H9 (cell line): Measurements from ENCODE around the gene SPTBN4. TPM values are rescaled to one million over a fixed set of nuclear protein-coding genes. Genes with fewer than 3 reads are reported as not detected.

Source experiments
- DNase-seq: peaks from one replicate; pipeline ENCODE4 v3.0.0-alpha.2; 2017
- H2AFZ ChIP-seq: one replicate; pipeline ENCODE4 v1.6.1; 2013; ENCODE audit warnings: mild to moderate bottlenecking, low read length, control low read depth, moderate library complexity
- H2AK5ac ChIP-seq: 2 replicates; pipeline ENCODE4 v1.6.1; 2013; ENCODE audit warnings: low read length, control low read depth, mixed read lengths; ENCODE audit not compliant: insufficient read length
- H2BK120ac ChIP-seq: one replicate; pipeline ENCODE4 v1.6.1; 2013; ENCODE audit warnings: low read depth, mild to moderate bottlenecking, low read length, control low read depth, inconsistent platforms; ENCODE audit not compliant: poor library complexity, severe bottlenecking
- H2BK12ac ChIP-seq: 2 replicates; pipeline ENCODE4 v1.6.1; 2013; ENCODE audit warnings: low read length, control low read depth, mixed read lengths, low read depth; ENCODE audit not compliant: insufficient read length
- H2BK15ac ChIP-seq: 2 replicates; pipeline ENCODE4 v1.6.1; 2013; ENCODE audit warnings: low read depth, low read length, control low read depth
- H2BK20ac ChIP-seq: one replicate; pipeline ENCODE4 v1.6.1; 2013; ENCODE audit warnings: low read depth, mild to moderate bottlenecking, low read length, control low read depth, inconsistent platforms; ENCODE audit not compliant: poor library complexity, severe bottlenecking
- H2BK5ac ChIP-seq: 2 replicates; pipeline ENCODE4 v1.6.1; 2013; ENCODE audit warnings: low read length, control low read depth, mixed read lengths; ENCODE audit not compliant: insufficient read length
- H3K14ac ChIP-seq: 2 replicates; pipeline ENCODE4 v1.6.1; 2013; ENCODE audit warnings: low read length, control low read depth; ENCODE audit not compliant: insufficient read depth
- H3K18ac ChIP-seq: 2 replicates; pipeline ENCODE4 v1.6.1; 2013; ENCODE audit warnings: low read depth, mild to moderate bottlenecking, mixed read lengths, low read length, control low read depth; ENCODE audit not compliant: insufficient read length
- H3K23ac ChIP-seq: 2 replicates; pipeline ENCODE4 v1.6.1; 2013; ENCODE audit warnings: low read length, control low read depth, mixed read lengths, low read depth; ENCODE audit not compliant: insufficient read length
- H3K23me2 ChIP-seq: 2 replicates; pipeline ENCODE4 v1.6.1; 2013; ENCODE audit warnings: low read depth, mild to moderate bottlenecking, mixed read lengths, low read length, control low read depth; ENCODE audit not compliant: insufficient read length, poor library complexity, severe bottlenecking
- H3K27ac ChIP-seq: 2 replicates; pipeline ENCODE4 v1.5.1; 2013; ENCODE audit warnings: low read length, control low read depth, mixed read lengths, low read depth; ENCODE audit not compliant: insufficient read length
- H3K27me3 ChIP-seq: 2 replicates; pipeline ENCODE4 v1.6.1; 2013; ENCODE audit warnings: low read length, control low read depth, inconsistent platforms; ENCODE audit not compliant: insufficient read depth
- H3K4ac ChIP-seq: 2 replicates; pipeline ENCODE4 v1.6.1; 2013; ENCODE audit warnings: low read depth, mild to moderate bottlenecking, control low read depth, inconsistent platforms, low read length, moderate library complexity
- H3K4me1 ChIP-seq: 2 replicates; pipeline ENCODE4 v1.6.1; 2013; ENCODE audit warnings: low read length, control low read depth, inconsistent platforms; ENCODE audit not compliant: insufficient read depth
- H3K4me2 ChIP-seq: 2 replicates; pipeline ENCODE4 v1.6.1; 2013; ENCODE audit warnings: low read length, control low read depth, mixed read lengths; ENCODE audit not compliant: insufficient read length, insufficient read depth
- H3K56ac ChIP-seq: 2 replicates; pipeline ENCODE4 v1.6.1; 2013; ENCODE audit warnings: low read depth, mild to moderate bottlenecking, mixed read lengths, low read length, control low read depth; ENCODE audit not compliant: insufficient read length
- H3K79me1 ChIP-seq: 2 replicates; pipeline ENCODE4 v1.6.1; 2013; ENCODE audit warnings: low read depth, mild to moderate bottlenecking, moderate library complexity, low read length, control low read depth, inconsistent platforms; ENCODE audit not compliant: insufficient read depth, poor library complexity, severe bottlenecking
- H3K79me2 ChIP-seq: 2 replicates; pipeline ENCODE4 v1.6.1; 2013; ENCODE audit warnings: low read length, control low read depth, inconsistent platforms; ENCODE audit not compliant: insufficient read depth
- H3K9ac ChIP-seq: 2 replicates; pipeline ENCODE4 v1.6.1; 2013; ENCODE audit warnings: low read length, control low read depth, mixed read lengths; ENCODE audit not compliant: insufficient read length; ENCODE audit errors: extremely low read depth
- H3K9me3 ChIP-seq: one replicate; pipeline ENCODE4 v1.6.1; 2013; ENCODE audit warnings: low read depth, low read length, inconsistent platforms; ENCODE audit not compliant: control insufficient read depth
- H3T11ph ChIP-seq: one replicate; pipeline ENCODE4 v1.6.1; 2013; ENCODE audit warnings: mild to moderate bottlenecking, low read length, control low read depth, inconsistent platforms
- H4K20me1 ChIP-seq: one replicate; pipeline ENCODE4 v1.6.1; 2013; ENCODE audit not compliant: control insufficient read depth, insufficient read length, insufficient read depth
- H4K5ac ChIP-seq: 2 replicates; pipeline ENCODE4 v1.6.1; 2013; ENCODE audit warnings: low read depth, mild to moderate bottlenecking, mixed read lengths, low read length, control low read depth; ENCODE audit not compliant: insufficient read length
- H4K8ac ChIP-seq: replicated peaks from 2 replicates; pipeline ENCODE4 v1.6.1; 2013; ENCODE audit warnings: low read length, control low read depth, mixed read lengths, low read depth; ENCODE audit not compliant: insufficient read length
- H4K91ac ChIP-seq: 2 replicates; pipeline ENCODE4 v1.6.1; 2013; ENCODE audit warnings: low read depth, mild to moderate bottlenecking, moderate library complexity, mixed read lengths, low read length, control low read depth; ENCODE audit not compliant: insufficient read length
- H3K27ac Mint-ChIP-seq, 3 experiments: 2 replicates in 2 of 3; 3 replicates in 1 of 3; pipeline ENCODE4 v1.8.0; 2020 to 2021; ENCODE audit warnings: mixed read lengths in 3 of 3, mild to moderate bottlenecking in 1 of 3, moderate library complexity in 1 of 3
- H3K27me3 Mint-ChIP-seq: 2 replicates; pipeline ENCODE4 v1.8.0; 2021; ENCODE audit warnings: low read depth, mild to moderate bottlenecking, moderate library complexity, mixed read lengths
- H3K36me3 Mint-ChIP-seq, 3 experiments: 2 replicates in 2 of 3; 3 replicates in 1 of 3; pipeline ENCODE4 v1.8.0; 2020 to 2021; ENCODE audit warnings: low read depth in 3 of 3, mixed read lengths in 3 of 3; ENCODE audit not compliant: insufficient read depth in 1 of 3
- H3K4me1 Mint-ChIP-seq, 2 experiments: 2 replicates each; pipeline ENCODE4 v1.8.0; 2020; ENCODE audit warnings: mixed read lengths in 2 of 2
- H3K4me3 Mint-ChIP-seq, 2 experiments: 2 replicates in 1 of 2; 3 replicates in 1 of 2; pipeline ENCODE4 v1.8.0; 2020 to 2021; ENCODE audit warnings: mild to moderate bottlenecking in 2 of 2, mixed read lengths in 2 of 2, moderate library complexity in 1 of 2
- H3K9me3 Mint-ChIP-seq, 2 experiments: 2 replicates in 1 of 2; 3 replicates in 1 of 2; pipeline ENCODE4 v1.8.0; 2020; ENCODE audit warnings: mild to moderate bottlenecking in 2 of 2, mixed read lengths in 2 of 2, moderate library complexity in 1 of 2
- WGBS: extraction: QIAGEN DNeasy Blood & Tissue Kit; methylation state at CpG from one replicate; pipeline ENCODE4 v1.1.7; 2013; ENCODE audit warnings: missing lambda C conversion rate, low lambda C conversion rate, mixed read lengths; ENCODE audit not compliant: insufficient read length; ENCODE audit errors: extremely low coverage; 5-methylcytosine and 5-hydroxymethylcytosine counted together
- total RNA-seq: library from RNA; stranded (reverse); gene quantifications from 2 replicates; pipeline ENCODE4 v1.2.1, GENCODE V29; 2021
- TF ChIP-seq, protein P1 (sequence below): fragments of 200-600 bp; sonication (generic); conservative IDR thresholded peaks from 3 replicates; pipeline ENCODE4 v1.8.0; 2021; ENCODE audit warnings: antibody characterized with exemption, mild to moderate bottlenecking

The SPTBN4 gene
- total RNA-seq, 1 experiment from 2014 or later: 2.9 TPM

DNA sequence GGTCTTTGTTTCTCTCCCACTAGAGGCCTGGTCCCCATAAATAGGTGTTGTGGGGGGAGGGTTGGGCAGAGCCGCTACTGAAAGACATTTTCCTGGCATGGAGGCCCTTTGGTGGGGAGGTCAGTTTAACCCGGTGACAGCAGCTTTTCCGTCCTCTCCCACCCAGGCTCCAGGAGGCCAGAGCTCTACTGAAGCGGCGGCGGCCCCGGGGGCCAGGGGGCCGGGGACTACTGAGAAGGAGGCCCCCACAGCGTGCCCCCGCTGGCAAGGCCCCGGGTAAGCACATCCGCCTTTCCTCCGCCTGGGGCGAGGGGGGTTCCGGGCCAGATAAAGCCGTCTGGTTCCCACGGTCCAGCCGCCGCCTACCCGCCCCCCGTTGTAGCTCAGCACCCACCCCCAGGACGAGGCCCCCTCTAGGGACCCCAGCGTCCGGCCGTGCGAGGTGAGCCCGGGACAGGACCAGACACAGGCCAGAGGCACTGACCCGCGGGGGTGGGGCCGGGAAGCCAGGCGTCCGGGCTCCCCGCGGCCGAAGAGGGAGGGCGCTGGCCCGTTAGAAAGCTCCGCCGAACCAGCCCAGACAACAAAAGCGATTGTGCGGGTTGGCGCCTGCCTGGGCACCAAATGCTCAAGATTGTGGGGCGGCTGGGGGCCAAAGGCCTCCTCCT, 133.2 kb downstream of the SPTBN4 start:
- no peak overlapping the region for H2AK5ac ChIP-seq
- no peak overlapping the region for H2BK15ac ChIP-seq
- H3K9me3 ChIP-seq: no peaks in the 10 kb centered on the region
- no peaks in the 10 kb centered on the region for H4K20me1 ChIP-seq
- H2BK12ac ChIP-seq: no peak overlapping the region
- no peak overlapping the region for H4K91ac ChIP-seq
- Mint-ChIP-seq H3K27me3 (peaks cover 64% of the 10 kb centered on the region), H3K9me3 (no peaks in the 10 kb centered on the region; a peak in 1 of 5 replicates), H3K4me1 (peaks cover 31 to 54% of the 10 kb centered on the region in 2 experiments), H3K27ac (no peak overlapping the region), H3K4me3 (peak overlapping the region in 1 of 2 experiments; percentile 74; a peak in 3 of 5 replicates), H3K36me3 (peaks cover 0 to 3% (median 0%) of the 10 kb centered on the region in 3 experiments; a peak in 2 of 7 replicates)
- peaks cover 10% of the 10 kb centered on the region; the same call in 1 of the 2 replicates for H3K27me3 ChIP-seq
- peaks cover 14% of the 10 kb centered on the region for H3K23me2 ChIP-seq
- DNase-seq: peak; percentile 30
- H3K23ac ChIP-seq: no peak overlapping the region
- H3K4me2 ChIP-seq: peak overlapping the region; percentile 6
- no peak overlapping the region for H3K4ac ChIP-seq
- H3K79me1 ChIP-seq: no peaks in the 10 kb centered on the region
- no peak overlapping the region for H4K8ac ChIP-seq
- peaks cover 4% of the 10 kb centered on the region for H3K4me1 ChIP-seq
- H2AFZ ChIP-seq: no peak overlapping the region
- H2BK20ac ChIP-seq: no peak overlapping the region
- no peak overlapping the region for H3K9ac ChIP-seq
- no peak overlapping the region for H3K27ac ChIP-seq
- no peak overlapping the region for H3K18ac ChIP-seq
- H3T11ph ChIP-seq: no peak overlapping the region
- no peaks in the 10 kb centered on the region for H3K79me2 ChIP-seq
- no peak overlapping the region for H2BK5ac ChIP-seq
- H2BK120ac ChIP-seq: no peak overlapping the region
- TF ChIP-seq, protein P1, sequence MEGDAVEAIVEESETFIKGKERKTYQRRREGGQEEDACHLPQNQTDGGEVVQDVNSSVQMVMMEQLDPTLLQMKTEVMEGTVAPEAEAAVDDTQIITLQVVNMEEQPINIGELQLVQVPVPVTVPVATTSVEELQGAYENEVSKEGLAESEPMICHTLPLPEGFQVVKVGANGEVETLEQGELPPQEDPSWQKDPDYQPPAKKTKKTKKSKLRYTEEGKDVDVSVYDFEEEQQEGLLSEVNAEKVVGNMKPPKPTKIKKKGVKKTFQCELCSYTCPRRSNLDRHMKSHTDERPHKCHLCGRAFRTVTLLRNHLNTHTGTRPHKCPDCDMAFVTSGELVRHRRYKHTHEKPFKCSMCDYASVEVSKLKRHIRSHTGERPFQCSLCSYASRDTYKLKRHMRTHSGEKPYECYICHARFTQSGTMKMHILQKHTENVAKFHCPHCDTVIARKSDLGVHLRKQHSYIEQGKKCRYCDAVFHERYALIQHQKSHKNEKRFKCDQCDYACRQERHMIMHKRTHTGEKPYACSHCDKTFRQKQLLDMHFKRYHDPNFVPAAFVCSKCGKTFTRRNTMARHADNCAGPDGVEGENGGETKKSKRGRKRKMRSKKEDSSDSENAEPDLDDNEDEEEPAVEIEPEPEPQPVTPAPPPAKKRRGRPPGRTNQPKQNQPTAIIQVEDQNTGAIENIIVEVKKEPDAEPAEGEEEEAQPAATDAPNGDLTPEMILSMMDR: no peak
- no peak overlapping the region for H3K56ac ChIP-seq
- no peak overlapping the region for H3K14ac ChIP-seq
- no peak overlapping the region for H4K5ac ChIP-seq
- WGBS: no CpG with 5 or more reads among the region's 43 CpGs
